Measurements from ENCODE around the gene TPM1.

Gene TPM1

DNA sequence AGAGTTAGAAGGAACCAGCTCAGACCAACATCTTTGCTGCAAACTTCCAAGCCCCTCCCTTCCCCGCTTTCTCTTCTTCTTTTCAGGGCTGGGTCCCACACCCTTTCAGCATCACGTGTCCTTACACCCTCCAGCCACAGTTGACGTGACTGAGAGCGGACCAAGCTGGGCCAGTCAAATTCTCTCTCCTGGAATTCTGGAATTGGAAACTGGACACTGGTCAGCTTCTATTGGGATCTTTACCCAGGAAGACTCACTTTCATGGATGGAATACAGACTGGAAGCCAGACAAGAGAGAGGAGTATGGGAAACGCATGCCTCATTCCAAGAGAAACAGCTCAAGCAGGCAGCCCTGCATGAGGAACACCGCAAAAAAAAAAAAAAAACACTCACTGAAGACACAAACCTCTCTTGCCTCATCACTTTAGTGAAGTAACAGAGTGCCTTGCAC lies 12.4 kb upstream of the TPM1 start:
- DNase-seq (ENCODE audit: low read depth in 2 of 2) = peak in 1 of 2 donors; percentile 22
- no peak overlapping the region for H3K4me3 ChIP-seq (replicated peaks in 1 of 2; ENCODE audit: low read depth in 2 of 2, low read length in 2 of 2)
- TF ChIP-seq, protein P1, sequence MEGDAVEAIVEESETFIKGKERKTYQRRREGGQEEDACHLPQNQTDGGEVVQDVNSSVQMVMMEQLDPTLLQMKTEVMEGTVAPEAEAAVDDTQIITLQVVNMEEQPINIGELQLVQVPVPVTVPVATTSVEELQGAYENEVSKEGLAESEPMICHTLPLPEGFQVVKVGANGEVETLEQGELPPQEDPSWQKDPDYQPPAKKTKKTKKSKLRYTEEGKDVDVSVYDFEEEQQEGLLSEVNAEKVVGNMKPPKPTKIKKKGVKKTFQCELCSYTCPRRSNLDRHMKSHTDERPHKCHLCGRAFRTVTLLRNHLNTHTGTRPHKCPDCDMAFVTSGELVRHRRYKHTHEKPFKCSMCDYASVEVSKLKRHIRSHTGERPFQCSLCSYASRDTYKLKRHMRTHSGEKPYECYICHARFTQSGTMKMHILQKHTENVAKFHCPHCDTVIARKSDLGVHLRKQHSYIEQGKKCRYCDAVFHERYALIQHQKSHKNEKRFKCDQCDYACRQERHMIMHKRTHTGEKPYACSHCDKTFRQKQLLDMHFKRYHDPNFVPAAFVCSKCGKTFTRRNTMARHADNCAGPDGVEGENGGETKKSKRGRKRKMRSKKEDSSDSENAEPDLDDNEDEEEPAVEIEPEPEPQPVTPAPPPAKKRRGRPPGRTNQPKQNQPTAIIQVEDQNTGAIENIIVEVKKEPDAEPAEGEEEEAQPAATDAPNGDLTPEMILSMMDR (IDR thresholded peaks at IDR 0.05; ENCODE audit: low read depth, low read length) = no peak

DNA sequence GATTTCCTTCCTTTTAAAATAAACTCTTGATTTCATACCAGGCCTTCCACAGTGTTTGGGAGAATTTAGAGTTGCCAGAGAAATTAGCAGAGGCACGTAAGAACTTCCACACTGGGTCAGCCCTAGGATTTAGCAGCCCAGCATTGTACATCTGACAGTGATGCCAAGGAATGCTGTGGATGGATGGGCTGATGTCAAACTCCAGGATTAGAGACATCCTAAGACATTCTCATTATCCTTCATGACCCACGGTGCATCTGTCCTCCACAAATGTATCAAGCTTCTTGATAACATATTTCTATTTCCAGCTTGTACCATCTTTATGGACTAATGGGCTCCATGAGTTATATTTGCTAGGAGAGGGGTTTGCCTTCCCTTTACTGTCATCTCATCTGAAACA lies 8.0 kb upstream of the TPM1 start:
- no peak overlapping the region for H3K4me3 ChIP-seq (replicated peaks in 1 of 2; ENCODE audit: low read depth in 2 of 2, low read length in 2 of 2)
- TF ChIP-seq, protein P1 (IDR thresholded peaks at IDR 0.05; ENCODE audit: low read depth, low read length) = no peak
- DNase-seq (ENCODE audit: low read depth in 2 of 2) = no peak

DNA sequence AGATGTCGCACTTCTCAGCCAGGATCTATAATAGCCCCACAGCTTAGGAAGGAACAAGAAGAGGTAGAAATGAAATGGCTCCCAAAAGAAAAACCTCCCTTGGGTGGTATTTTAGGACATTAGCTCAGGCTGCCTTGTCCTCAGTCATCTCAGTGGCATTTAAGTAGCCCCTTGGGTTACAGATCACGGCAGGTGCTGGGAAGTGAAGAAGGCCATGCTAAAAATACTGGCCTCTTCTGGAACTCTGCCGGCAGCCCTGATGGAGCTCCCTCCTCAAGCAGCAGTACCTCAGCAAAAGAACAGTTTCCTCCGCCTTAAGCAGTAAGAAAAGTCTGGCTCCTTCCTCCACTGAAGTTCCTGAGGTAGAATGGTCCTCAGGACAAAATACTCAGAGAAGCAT lies 7.3 kb upstream of the TPM1 start:
- DNase-seq (ENCODE audit: low read depth in 2 of 2) = no peak
- TF ChIP-seq, protein P1 (IDR thresholded peaks at IDR 0.05; ENCODE audit: low read depth, low read length) = no peak
- no peak overlapping the region for H3K4me3 ChIP-seq (replicated peaks in 1 of 2; ENCODE audit: low read depth in 2 of 2, low read length in 2 of 2)

DNA sequence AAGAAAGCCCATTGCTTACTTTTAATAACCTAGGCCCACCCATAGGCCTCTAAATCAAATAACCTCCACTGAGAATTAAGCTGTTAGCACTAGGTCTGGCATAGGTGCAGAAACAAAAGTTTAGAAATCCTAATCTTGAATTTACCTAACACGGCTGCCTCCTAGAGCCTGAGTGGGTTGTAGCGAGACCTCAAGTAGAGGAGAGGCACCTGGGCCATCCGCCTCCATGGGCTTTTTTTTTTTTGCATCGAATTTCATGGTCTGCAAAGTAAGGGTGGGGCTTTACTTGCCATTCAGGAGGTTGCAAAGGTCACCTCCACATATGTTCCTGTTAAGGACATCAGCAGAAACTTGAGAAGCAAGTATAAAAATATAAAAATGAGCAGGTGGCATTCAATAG lies 6.6 kb upstream of the TPM1 start:
- TF ChIP-seq, protein P1 (IDR thresholded peaks at IDR 0.05; ENCODE audit: low read depth, low read length) = no peak
- no peak overlapping the region for H3K4me3 ChIP-seq (replicated peaks in 1 of 2; ENCODE audit: low read depth in 2 of 2, low read length in 2 of 2)
- no peak for DNase-seq (ENCODE audit: low read depth in 2 of 2)

DNA sequence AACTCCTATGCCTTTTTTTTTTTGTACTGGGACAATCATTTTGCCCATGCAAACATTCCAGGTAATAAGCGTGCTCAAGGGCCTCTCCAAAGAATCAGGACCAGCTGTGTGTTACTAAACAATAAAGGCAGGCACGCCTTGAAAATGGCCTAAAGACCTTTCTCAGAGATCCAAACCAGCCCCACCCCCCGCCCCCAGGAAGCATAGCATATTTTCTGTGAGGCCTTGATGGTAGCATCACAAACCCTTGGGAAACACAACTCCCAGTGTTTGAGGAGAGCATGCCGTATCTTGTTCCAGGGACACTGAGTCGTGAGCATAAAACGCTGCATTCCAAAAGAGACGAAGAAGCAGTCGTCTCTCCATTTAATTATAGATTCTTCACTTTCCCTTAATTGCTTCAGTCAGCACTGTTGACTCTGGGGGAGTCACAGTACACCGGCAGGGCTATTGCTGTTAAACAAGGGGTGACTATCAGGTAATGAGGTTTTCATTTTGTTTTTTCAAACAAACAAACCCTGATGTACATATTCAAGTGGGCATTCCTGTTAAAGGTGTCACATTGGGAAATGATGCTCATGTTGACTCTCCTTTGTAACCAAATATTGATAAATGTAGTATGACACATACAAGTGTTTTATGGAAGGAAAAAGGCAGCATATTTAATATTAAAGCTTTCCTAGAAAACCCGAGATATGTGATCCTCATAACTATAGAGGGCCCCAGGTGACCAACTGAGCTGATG lies 4.4 kb upstream of the TPM1 start:
- no peak for DNase-seq (ENCODE audit: low read depth in 2 of 2)
- H3K4me3 ChIP-seq (replicated peaks in 1 of 2; ENCODE audit: low read depth in 2 of 2, low read length in 2 of 2) = no peak overlapping the region
- TF ChIP-seq, protein P1 (IDR thresholded peaks at IDR 0.05; ENCODE audit: low read depth, low read length) = no peak

DNA sequence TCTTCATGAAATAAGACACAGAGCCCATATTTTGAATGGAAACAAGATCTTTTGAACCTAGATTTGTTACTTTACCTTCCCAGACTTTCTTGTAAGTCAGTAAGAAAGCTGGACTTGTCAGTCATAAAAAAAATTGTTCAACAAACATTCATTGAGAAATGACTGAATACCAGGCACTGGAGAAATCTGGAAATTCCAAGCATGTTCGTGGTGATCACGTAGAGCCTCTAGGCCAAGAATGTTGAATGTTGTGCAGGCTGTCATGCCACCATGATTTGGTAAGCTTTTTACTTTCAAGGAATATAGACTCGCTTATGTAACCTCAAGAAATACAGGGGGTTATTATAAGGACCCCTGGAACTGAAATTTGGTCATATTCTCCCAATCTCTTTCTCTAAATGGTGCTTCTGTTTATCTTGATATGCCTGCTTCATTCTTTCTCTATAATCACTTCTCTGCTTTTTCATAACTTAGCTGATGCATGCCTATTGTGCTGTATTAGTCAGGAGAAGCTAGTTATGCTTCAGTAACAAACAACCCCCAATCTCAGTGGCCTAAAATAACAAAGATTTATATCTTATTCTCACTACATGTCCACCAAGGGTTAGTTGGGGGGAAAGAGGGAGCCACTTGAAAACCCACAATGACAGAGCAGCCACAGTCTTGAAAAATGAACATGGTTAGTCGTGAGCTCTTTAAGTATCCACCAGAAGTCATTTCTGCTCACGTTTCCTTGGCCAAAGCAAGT lies 3.4 kb upstream of the TPM1 start:
- TF ChIP-seq, protein P1 (IDR thresholded peaks at IDR 0.05; ENCODE audit: low read depth, low read length) = no peak
- no peak overlapping the region for H3K4me3 ChIP-seq (replicated peaks in 1 of 2; ENCODE audit: low read depth in 2 of 2, low read length in 2 of 2)
- DNase-seq (ENCODE audit: low read depth in 2 of 2) = peak; percentile 72 to 81

Data from cardiac fibroblast (primary cell).